Thoracic aorta (tissue), 2 donors: Measurements from ENCODE around the gene SERPINB4. TPM values are rescaled to one million over a fixed set of nuclear protein-coding genes. Genes with fewer than 3 reads are reported as not detected.

Experiments used
- ATAC-seq: fragments of 150-250 bp; one replicate; pipeline ENCODE4 v1.8.0; 2017; ENCODE audit warnings: low read depth; ENCODE audit not compliant: insufficient number of reproducible peaks, low FRiP score
- DNase-seq: peaks from one replicate; pipeline ENCODE4 v3.0.0-alpha.2; 2020; ENCODE audit warnings: low spot score
- H3K27ac ChIP-seq, 2 donors: fragments of 200-600 bp; sonication (generic); 1 replicate in 1 of 2; 2 replicates in 1 of 2; pipeline ENCODE4 v1.5.1; 2016; ENCODE audit warnings: mild to moderate bottlenecking in 2 of 2, moderate library complexity in 2 of 2
- H3K27me3 ChIP-seq: fragments of 200-600 bp; sonication (generic); replicated peaks from 2 replicates; pipeline ENCODE4 v1.6.0; 2016; ENCODE audit warnings: mild to moderate bottlenecking; ENCODE audit not compliant: insufficient read depth
- H3K36me3 ChIP-seq: fragments of 200-600 bp; sonication (generic); one replicate; pipeline ENCODE4 v1.5.1; 2016
- H3K4me1 ChIP-seq, 2 donors: fragments of 200-600 bp; sonication (generic); 1 replicate in 1 of 2; 2 replicates in 1 of 2; pipeline versions ENCODE4 v1.5.1 to v1.6.0; 2016; ENCODE audit warnings: low read depth in 2 of 2, mild to moderate bottlenecking in 1 of 2; ENCODE audit not compliant: control insufficient read depth in 1 of 2
- H3K4me3 ChIP-seq: fragments of 200-600 bp; sonication (generic); 2 replicates; pipeline ENCODE4 v1.5.1; 2016; ENCODE audit warnings: mild to moderate bottlenecking
- H3K9me3 ChIP-seq: fragments of 200-600 bp; sonication (generic); 2 replicates; pipeline ENCODE4 v1.5.1; 2016
- total RNA-seq, 2 donors: library from RNA; depleted of rRNA; stranded (reverse); fragments of >200 nt; gene quantifications; one replicate each; pipeline versions ENCODE4 v1.1.0 to v1.2.3, GENCODE V29; 2016
- TF ChIP-seq, protein P1 (sequence below): fragments of 200-600 bp; sonication (generic); IDR thresholded peaks from one replicate; pipeline ENCODE4 v1.5.1; 2019; ENCODE audit warnings: antibody characterized with exemption

Gene SERPINB4
- total RNA-seq, 2 donors from 2014 or later = not detected

- H3K27me3 ChIP-seq = no peaks in the 10 kb centered on the region
- H3K27ac ChIP-seq = no peak overlapping the region
- no peaks in the 10 kb centered on the region for H3K4me1 ChIP-seq
- H3K9me3 ChIP-seq = no peaks in the 10 kb centered on the region
- no peak for ATAC-seq
- no peak overlapping the region for H3K4me3 ChIP-seq
- no peaks in the 10 kb centered on the region for H3K36me3 ChIP-seq
- DNase-seq = no peak
- TF ChIP-seq, protein P1, sequence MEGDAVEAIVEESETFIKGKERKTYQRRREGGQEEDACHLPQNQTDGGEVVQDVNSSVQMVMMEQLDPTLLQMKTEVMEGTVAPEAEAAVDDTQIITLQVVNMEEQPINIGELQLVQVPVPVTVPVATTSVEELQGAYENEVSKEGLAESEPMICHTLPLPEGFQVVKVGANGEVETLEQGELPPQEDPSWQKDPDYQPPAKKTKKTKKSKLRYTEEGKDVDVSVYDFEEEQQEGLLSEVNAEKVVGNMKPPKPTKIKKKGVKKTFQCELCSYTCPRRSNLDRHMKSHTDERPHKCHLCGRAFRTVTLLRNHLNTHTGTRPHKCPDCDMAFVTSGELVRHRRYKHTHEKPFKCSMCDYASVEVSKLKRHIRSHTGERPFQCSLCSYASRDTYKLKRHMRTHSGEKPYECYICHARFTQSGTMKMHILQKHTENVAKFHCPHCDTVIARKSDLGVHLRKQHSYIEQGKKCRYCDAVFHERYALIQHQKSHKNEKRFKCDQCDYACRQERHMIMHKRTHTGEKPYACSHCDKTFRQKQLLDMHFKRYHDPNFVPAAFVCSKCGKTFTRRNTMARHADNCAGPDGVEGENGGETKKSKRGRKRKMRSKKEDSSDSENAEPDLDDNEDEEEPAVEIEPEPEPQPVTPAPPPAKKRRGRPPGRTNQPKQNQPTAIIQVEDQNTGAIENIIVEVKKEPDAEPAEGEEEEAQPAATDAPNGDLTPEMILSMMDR = no peak
Measured at GRCh38 chr18:63590966-63591695, 52.9 kb downstream of the SERPINB4 start.

- Histone ChIP-seq H3K4me3 (no peak overlapping the region), H3K27me3 (no peaks in the 10 kb centered on the region), H3K27ac (no peak overlapping the region), H3K4me1 (no peaks in the 10 kb centered on the region), H3K36me3 (no peaks in the 10 kb centered on the region), H3K9me3 (no peaks in the 10 kb centered on the region)
- ATAC-seq (no peak), DNase-seq (no peak)
- TF ChIP-seq, protein P1 = no peak
Measured at GRCh38 chr18:63590373-63590772, 53.7 kb downstream of the SERPINB4 start.

DNA sequence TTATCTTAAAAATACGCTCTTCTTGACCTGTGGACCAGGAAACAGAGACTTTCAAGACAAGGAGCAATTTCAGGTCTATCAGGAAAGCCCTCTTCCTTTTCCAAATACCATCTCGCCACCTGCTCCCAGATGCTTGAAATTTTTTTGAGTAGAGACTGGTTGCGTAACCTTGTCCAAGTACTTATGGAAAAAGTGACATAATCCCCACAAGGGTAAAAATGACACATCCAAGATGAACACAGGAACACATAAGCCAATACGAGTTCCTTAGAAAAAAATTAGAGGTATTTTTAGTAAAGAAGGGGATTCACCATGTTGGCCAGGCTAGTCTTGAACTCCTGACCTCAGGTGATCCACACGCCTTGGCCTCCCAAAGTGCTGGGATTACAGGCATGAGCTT lies 55.1 kb downstream of the SERPINB4 start:
- Histone ChIP-seq H3K36me3 (no peaks in the 10 kb centered on the region), H3K4me1 (no peaks in the 10 kb centered on the region)

More for the DNA sequence above, 55.1 kb downstream of the SERPINB4 start:
- H3K4me3 ChIP-seq = no peak overlapping the region
- no peak for DNase-seq
- TF ChIP-seq, protein P1 = no peak
- ATAC-seq = no peak
- no peaks in the 10 kb centered on the region for H3K27me3 ChIP-seq
- no peaks in the 10 kb centered on the region for H3K9me3 ChIP-seq
- no peak overlapping the region for H3K27ac ChIP-seq

Other genes with a start within 250 kb of the SERPINB4 start
- 10 to 100 TPM; 25.5 to 49.9 TPM for gene VPS4B, start 221.8 kb downstream of the SERPINB4 start, total RNA-seq
- under 1 TPM; 0.41 to 0.63 TPM for gene SERPINB5, start 167.3 kb downstream of the SERPINB4 start, total RNA-seq
- gene SERPINB12, start 101.9 kb downstream of the SERPINB4 start, total RNA-seq = not detected
- gene SERPINB13, start 56.9 kb downstream of the SERPINB4 start, total RNA-seq = not detected
- gene SERPINB3, start 17.6 kb upstream of the SERPINB4 start, total RNA-seq = not detected
- gene SERPINB11, start 58.7 kb upstream of the SERPINB4 start, total RNA-seq = not detected
- under 1 TPM in 1 of 2 donors, not detected in 1; 0.14 TPM for gene SERPINB7, start 131.2 kb upstream of the SERPINB4 start, total RNA-seq
- gene SERPINB2, start 243.4 kb upstream of the SERPINB4 start, total RNA-seq = 1 to 10 TPM in 1 of 2 donors, not detected in 1; 9.3 TPM